HL-60 (cell line): ENCODE results near the gene CFAP65.

Experiments
- CTCF ChIP-seq: IDR thresholded peaks from one replicate; pipeline ENCODE4 v1.5.1; 2011; ENCODE audit warnings: low read length, control low read depth, inconsistent platforms; ENCODE audit not compliant: insufficient read depth
- POLR2AphosphoS5 ChIP-seq: IDR thresholded peaks from 2 replicates; pipeline ENCODE4 v1.6.1; 2012; ENCODE audit warnings: low read depth

- TF ChIP-seq CTCF (no peak), POLR2AphosphoS5 (no peak)
Observed at GRCh38 chr2:219023045-219023605, 18.2 kb downstream of the CFAP65 start.
